ENCODE results near the gene FIBP.

FIBP gene

GRCh38 chr11:65887723-65888162, 528 bp downstream of the FIBP start:
- DNase-seq: no peak

DNA sequence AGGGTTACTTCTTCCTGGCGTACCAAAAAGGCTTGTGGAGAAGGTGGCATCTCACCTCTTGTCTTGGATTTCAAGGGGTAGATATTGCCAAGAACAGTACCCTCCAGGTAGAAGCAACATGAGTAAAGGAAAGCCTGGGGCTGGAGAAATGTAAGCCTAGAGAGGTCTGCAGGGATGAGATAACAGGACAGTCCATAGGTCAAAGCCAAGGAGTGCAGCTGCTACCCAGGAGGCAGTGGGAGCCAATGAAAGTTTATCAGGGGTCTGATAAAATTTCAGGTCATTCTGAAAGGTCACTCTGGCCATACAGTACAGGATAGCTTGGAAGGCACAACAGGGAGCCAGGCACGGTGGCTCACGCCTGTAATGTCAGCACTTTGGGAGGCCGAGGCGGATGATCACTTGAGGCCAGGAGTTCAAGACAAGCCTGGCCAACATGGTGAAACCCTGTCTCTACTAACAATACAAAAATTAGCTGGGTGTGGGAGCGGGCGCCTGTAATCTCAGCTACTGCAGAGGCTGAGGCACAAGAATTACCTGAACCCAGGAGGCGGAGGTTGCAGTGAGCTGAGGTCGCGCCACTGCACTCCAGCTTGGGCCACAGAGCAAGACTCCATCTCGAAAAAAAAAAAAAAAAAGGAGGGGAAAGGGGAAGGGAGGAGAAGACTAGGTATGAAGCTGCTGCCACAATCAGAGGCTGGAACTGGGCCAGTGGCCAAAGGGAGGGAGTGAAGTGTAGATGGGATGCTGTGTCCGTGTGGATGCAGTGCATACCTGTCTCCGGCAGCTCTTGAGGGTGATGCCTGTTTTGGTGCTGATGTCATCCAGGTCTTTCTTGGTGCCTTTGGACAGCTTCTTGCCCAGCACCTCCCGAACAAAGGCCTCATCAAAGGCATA, 1.2 kb downstream of the FIBP start:
- DNase-seq: no peak

DNA sequence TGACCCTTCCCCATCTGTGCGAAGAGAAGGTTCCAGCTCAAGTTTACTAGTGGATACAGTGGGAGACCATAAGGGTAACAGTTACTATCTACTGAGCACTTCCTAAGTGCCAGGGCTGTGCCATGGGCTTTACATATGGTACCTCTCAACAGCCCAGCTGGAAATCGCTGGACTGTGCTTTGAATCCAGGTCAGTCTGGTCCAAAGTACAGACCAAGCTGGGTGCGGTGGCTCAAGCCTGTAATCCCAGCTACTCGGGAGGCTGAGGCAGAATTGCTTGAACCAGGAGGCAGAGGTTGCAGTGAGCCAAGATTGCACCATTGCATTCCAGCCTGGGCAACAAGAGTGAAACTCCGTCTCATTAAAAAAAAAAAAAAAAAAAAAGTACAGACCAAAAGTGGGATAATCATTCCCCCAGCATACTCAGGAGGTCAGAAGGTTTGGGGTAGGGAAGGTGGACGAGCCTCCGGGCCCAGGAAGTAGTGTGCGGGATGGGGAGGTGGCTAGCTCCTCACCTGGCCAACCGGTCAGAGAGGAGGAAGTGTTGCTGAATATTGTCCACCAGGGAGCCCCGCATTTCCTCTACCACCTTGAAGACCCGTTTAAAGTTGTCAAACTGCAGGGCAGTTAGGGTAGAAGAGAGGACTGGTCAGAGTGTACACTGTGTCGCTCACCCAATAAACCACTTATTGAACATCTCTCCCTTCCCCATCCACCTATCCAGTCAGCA, 2.3 kb downstream of the FIBP start:
- DNase-seq: no peak

GRCh38 chr11:65885231-65885630, 3.0 kb downstream of the FIBP start:
- no peak for DNase-seq

- peak; percentile 75 for DNase-seq
Measured at GRCh38 chr11:65884716-65885092, 3.6 kb downstream of the FIBP start.

DNA sequence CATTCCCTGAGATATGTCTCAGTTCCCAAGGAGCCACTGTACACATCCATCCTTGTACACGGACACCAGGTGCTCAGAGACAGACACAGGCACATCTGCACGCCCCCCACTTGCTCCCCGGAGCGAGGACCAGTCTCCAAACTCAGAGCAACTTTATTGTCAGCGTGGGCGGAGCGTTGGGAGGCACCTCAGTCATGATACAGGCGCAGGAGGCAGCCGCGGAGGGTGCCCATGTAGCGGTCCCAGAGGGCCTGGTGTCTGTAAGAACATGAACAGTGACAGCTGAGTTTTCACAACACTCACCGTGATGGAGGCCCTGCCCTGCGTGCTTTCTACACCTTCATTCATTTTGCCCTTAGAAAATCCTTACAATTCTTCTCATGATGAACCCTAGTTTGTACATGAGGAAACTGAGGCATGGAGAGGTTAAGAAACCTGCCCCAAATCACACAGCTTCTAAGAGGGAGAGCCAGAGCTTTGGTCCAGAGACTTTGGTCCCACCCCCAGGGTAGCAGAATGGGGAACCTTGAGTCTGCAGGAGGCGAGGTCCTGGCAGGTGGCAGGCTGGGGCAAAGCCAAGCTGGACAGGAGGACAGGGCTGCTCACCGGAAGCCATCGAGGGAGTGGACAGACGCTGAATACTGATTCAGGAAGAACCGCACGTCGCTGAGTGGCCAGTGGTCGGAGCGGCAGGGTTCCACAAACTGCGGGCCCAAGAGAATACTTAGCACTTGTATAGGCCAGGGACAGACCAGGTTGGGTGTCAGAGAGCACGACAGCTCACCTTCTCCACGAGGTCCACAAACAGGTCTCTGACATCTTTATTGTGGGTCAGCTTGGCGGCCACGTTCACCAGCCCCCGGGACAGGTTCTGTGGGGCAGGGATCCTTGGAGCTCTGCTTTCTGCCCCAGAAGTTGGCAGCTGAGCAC, 4.2 kb downstream of the FIBP start:
- no peak for DNase-seq

DNA sequence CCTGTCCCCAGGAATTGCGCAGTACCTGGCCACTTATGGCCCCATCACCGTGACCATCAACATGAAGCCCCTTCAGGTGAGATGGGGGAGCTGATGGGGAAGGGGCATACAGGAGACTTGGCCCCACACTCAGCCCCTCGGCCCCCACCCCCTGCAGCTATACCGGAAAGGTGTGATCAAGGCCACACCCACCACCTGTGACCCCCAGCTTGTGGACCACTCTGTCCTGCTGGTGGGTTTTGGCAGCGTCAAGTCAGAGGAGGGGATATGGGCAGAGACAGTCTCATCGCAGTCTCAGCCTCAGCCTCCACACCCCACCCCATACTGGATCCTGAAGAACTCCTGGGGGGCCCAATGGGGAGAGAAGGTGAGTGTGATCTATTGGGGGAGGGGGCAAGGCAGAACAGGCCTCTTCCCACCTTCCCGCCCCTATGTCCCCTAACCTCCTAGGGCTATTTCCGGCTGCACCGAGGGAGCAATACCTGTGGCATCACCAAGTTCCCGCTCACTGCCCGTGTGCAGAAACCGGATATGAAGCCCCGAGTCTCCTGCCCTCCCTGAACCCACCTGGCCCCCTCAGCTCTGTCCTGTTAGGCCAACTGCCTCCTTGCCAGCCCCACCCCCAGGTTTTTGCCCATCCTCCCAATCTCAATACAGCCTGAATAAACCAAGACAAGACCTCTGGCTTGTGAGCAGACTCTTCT, 5.1 kb downstream of the FIBP start:
- DNase-seq: no peak

DNA sequence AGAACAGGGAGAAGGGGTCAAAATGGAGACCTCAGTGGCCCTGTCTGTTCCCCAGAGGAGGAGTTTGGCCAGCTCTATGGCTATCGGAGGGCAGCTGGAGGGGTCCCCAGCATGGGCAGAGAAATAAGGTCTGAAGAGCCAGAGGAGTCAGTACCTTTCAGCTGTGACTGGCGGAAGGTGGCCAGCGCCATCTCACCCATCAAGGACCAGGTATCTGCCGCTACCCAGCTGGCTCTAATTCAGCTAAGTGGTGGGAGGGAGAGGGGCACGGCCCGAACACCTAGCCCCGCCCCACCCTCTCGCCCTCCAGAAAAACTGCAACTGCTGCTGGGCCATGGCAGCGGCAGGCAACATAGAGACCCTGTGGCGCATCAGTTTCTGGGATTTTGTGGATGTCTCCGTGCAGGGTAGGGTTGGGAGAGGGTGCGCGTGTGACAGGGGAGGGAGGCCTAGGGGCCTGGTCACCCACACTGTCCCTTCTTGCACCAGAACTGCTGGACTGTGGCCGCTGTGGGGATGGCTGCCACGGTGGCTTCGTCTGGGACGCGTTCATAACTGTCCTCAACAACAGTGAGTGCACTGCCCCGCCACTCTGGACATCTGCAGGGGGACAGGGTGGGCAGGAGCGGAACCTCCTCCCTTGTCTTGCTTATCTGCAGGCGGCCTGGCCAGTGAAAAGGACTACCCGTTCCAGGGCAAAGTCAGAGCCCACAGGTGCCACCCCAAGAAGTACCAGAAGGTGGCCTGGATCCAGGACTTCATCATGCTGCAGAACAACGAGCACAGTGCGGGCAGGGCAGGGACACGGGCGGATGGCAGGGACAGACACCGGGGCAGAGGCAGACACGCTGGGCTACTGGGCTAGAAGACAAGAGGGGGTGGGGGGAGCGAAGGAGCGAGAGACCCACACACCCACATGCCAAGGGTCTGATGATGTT, 5.9 kb downstream of the FIBP start:
- DNase-seq: no peak

GRCh38 chr11:65880844-65881421, 7.3 kb downstream of the FIBP start:
- DNase-seq: no peak

GRCh38 chr11:65880027-65880426, 8.2 kb downstream of the FIBP start:
- no peak for DNase-seq

DNA sequence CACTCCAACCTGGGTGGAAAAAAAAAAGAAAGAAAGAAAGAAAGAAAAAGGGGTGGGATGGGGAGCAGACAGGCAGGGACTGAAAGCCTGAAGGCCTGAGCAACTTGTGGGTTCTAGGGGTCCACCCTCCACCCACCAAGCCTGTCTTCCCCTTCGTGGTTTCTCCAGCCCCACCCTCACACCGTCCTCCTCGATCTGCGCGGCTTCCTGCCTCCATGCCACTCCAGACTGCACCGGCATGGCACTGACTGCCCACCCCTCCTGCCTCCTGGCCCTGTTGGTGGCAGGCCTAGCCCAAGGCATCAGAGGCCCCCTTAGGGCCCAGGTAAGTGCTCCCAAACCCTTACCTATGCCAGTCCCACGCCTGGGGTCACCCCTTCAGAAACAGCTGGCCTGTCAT, 8.7 kb downstream of the FIBP start, which contains the start of gene CTSW:
CTSW (plus strand) TSS at position 221 of the 400 bp plus-strand sequence; CDS start at position 239, 18 bp downstream.
- DNase-seq: no peak

- DNase-seq: peak; percentile 96
Measured at GRCh38 chr11:65873318-65874156, 14.7 kb downstream of the FIBP start.

- peak; percentile 30 for DNase-seq
Measured at GRCh38 chr11:65872586-65873317, 15.5 kb downstream of the FIBP start, which contains the start of gene EFEMP2. Gene EFEMP2, minus strand, starts transcription at chr11:65872800. Its CDS starts 446 bp downstream, at chr11:65872354.

DNA sequence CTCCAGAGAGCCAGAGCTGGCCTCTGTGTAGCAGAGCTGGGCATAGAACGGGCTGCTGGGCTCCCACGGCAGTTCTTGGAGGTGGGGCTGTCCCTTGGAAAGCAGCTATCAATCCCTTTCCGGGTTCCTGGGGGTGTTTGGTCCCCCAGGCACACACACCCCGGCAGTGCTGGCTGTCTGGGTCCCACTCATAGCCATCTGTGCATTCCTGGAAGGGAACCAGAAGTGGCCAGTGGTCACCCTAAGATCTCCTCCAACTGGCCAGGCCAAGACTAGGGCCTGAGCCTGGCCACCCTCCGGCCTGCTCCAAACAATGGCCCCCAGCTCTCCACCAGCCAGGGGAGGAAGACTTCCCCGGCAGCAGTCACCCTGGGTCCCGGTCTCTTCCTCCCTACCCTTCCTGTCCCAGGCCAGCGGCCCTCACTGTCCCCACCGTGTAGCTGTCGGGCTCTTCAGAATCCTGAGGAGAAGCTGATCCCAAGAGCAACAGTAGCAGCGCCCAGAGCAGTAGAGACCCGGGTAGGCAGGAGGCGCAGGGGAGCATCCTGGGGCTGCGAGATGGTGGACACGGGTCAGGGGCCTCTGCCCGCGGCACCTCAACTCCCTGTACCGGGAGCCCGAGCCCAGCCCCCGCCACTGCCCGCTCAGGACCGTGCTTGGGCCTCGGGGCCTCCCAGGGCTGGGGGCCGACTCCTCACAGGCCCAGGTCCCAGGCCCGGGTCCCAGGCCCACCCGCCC, 16.3 kb downstream of the FIBP start:
- no peak for DNase-seq

DNA sequence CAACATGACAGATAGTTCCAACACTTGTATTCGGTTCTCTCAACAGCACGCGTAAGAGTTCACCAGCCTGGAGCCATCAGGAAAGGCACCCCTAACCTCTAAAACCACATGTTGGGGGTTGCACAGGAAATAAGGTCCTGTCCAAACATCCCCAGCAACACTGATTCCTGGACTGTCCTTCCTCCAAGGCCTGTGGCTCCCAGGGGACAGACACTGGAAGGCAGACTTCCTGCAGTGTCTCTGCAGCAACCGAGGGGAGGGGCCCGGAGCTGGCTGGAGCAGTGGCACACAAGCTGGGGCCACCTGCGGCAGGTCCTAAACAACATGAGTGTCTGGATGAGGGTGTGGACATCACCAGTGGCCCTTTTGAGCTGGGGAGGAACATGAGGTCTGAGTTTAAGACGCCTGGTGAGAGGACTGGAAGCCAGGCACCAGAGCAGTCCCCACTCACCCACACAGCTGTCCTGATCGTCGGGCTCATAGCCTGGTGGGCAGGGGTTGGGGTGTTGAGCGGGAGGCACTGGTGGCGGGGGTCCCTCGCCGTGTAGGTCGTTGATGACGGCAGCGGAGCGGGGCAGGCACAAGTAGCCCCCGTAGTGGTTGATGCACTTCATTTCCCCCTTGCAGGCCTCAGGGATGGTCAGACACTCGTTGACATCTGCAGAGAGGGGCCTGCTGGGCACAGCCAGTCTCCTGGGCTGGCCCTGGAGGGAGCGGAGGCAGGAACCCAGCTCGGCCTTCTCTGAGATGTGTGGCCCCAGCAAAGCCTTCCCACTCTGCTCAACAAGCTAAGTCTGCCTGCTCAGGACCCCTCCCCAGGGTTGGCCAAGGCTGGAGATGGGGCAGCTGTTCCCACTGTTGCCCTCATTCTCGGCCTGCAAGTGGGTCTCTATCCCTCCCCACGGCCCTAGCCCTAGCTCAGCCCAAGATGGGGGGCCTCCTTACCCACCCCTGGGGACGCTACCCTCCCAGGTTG, 17.3 kb downstream of the FIBP start:
- peak; percentile 32 for DNase-seq

GRCh38 chr11:65870307-65870658, 18.0 kb downstream of the FIBP start:
- no peak for DNase-seq
